PC-3 (cell line): ENCODE results near the gene OR9I1. TPM values are rescaled to one million over a fixed set of nuclear protein-coding genes. Genes with fewer than 3 reads are reported as not detected.

Source experiments
- ATAC-seq: fragments of 200-7000 bp; cut with Tn5 transposase; 2 replicates; pipeline ENCODE4 v1.9.1; 2020; ENCODE audit warnings: mild to moderate bottlenecking, moderate library complexity
- BruUV-seq: library from RNA; stranded (reverse); fragments of 400-500 nt; replicated peaks from 2 replicates; lab custom pipeline; 2021; lab: Mats Ljungman, UMichigan
- CTCF ChIA-PET: fragments of 300-600 bp; sonication (Branson Sonifier 250); formaldehyde crosslinking; loops from one replicate; lab custom pipeline; 2022; ENCODE audit warnings: antibody characterized with exemption; lab: Charles Lee
- POLR2A ChIA-PET: fragments of 300-600 bp; sonication (Branson Sonifier 250); formaldehyde crosslinking; loops from one replicate; lab custom pipeline; 2022; ENCODE audit warnings: antibody characterized with exemption; ENCODE audit not compliant: unreplicated experiment; lab: Charles Lee
- DNase-seq: peaks from one replicate; pipeline ENCODE4 v3.0.0-alpha.2; 2015
- H2AFZ ChIP-seq: fragments of 300-600 bp; sonication (generic); 2 replicates; pipeline ENCODE4 v1.6.0; 2016; ENCODE audit warnings: antibody characterized with exemption, low read length
- H3F3A ChIP-seq: fragments of 300-600 bp; sonication (generic); one replicate; pipeline ENCODE4 v1.6.0; 2017; ENCODE audit warnings: antibody characterized with exemption, low read length, control low read depth, mild to moderate bottlenecking; ENCODE audit not compliant: unreplicated experiment
- H3K27ac ChIP-seq: fragments of 300-600 bp; sonication (generic); 2 replicates; pipeline ENCODE4 v1.5.1; 2016; ENCODE audit warnings: mild to moderate bottlenecking, low read length
- H3K27me3 ChIP-seq: fragments of 300-600 bp; sonication (generic); 2 replicates; pipeline ENCODE4 v1.6.1; 2016; ENCODE audit warnings: low read length, mixed read lengths
- H3K36me3 ChIP-seq: fragments of 300-600 bp; sonication (generic); 2 replicates; pipeline ENCODE4 v1.6.1; 2016; ENCODE audit warnings: low read depth, mixed run types, low read length, mixed read lengths
- H3K4me1 ChIP-seq: fragments of 300-600 bp; sonication (generic); 2 replicates; pipeline ENCODE4 v1.5.1; 2016; ENCODE audit warnings: low read length; ENCODE audit not compliant: insufficient read depth
- H3K4me2 ChIP-seq: fragments of 300-600 bp; sonication (generic); 2 replicates; pipeline ENCODE4 v1.6.0; 2016; ENCODE audit warnings: low read length
- H3K4me3 ChIP-seq: fragments of 300-600 bp; sonication (generic); 2 replicates; pipeline ENCODE4 v1.5.1; 2016; ENCODE audit warnings: mild to moderate bottlenecking, low read length, mixed read lengths
- H3K79me2 ChIP-seq: fragments of 300-600 bp; sonication (generic); 2 replicates; pipeline ENCODE4 v1.6.1; 2017; ENCODE audit warnings: low read length, mixed read lengths
- H3K9ac ChIP-seq: fragments of 300-600 bp; sonication (generic); 2 replicates; pipeline ENCODE4 v1.6.0; 2016; ENCODE audit warnings: mild to moderate bottlenecking, low read length
- H3K9me2 ChIP-seq: fragments of 300-600 bp; sonication (generic); replicated peaks from 2 replicates; pipeline ENCODE4 v1.6.1; 2016; ENCODE audit warnings: mixed run types, low read length, mixed read lengths
- H3K9me3 ChIP-seq: fragments of 300-600 bp; sonication (generic); 2 replicates; pipeline ENCODE4 v1.6.1; 2016; ENCODE audit warnings: low read length, mixed read lengths
- H4K20me1 ChIP-seq: fragments of 300-600 bp; sonication (generic); 2 replicates; pipeline ENCODE4 v1.6.1; 2016; ENCODE audit warnings: low read length, mixed read lengths
- EZH2 ChIP-seq: fragments of 300-600 bp; sonication (generic); IDR thresholded peaks from one replicate; pipeline ENCODE4 v1.6.1; 2017; ENCODE audit warnings: antibody characterized with exemption, mild to moderate bottlenecking, low read length; ENCODE audit not compliant: unreplicated experiment
- EZH2phosphoT487 ChIP-seq: fragments of 300-600 bp; sonication (generic); IDR thresholded peaks from 2 replicates; pipeline ENCODE4 v1.6.1; 2018; ENCODE audit warnings: mild to moderate bottlenecking, antibody characterized with exemption, low read length, borderline replicate concordance
- intact Hi-C: fragments of 100-400 bp; cut with micrococcal nuclease; formaldehyde crosslinking; loops from 2 replicates; pipeline ENCODE4 v1.9.0; 2023
- total RNA-seq: library from RNA; depleted of rRNA; stranded (reverse); fragments of >200 nt; gene quantifications from 2 replicates; pipeline ENCODE4 v1.2.3, GENCODE V29; 2014
- TF ChIP-seq, protein P1 (sequence below): fragments of 300-600 bp; sonication (generic); conservative IDR thresholded peaks from 2 replicates; pipeline ENCODE4 v1.5.1; 2017; ENCODE audit warnings: antibody characterized with exemption, low read depth, mild to moderate bottlenecking, low read length

OR9I1 gene
- total RNA-seq, 1 experiment from 2014 or later: not detected

DNA sequence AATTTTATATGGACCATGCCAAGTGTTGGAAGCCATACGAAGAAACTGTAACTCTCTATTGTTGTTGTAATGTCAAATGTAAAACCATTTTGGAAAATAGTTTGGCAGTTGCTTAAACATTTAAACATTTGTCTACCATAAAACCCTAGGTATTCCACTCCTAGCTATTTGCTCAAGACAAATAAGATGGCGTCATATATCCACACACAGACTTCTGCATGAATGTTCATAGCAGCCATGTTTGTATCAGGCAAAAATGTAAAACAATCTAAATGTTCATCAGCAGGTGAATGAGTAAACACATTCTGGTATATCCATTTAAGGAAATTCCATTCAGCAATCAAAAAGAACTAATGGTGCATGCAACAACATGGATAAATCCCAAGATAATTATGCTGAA lies 27.9 kb downstream of the OR9I1 start:
- Histone ChIP-seq H2AFZ (no peak overlapping the region), H3K27ac (no peak overlapping the region), H3K9me2 (no peaks in the 10 kb centered on the region), H4K20me1 (no peaks in the 10 kb centered on the region), H3K27me3 (peaks cover 23% of the 10 kb centered on the region), H3F3A (no peaks in the 10 kb centered on the region), H3K9ac (no peak overlapping the region), H3K4me2 (no peak overlapping the region), H3K4me1 (no peaks in the 10 kb centered on the region), H3K4me3 (no peak overlapping the region), H3K9me3 (no peaks in the 10 kb centered on the region), H3K36me3 (no peaks in the 10 kb centered on the region), H3K79me2 (no peaks in the 10 kb centered on the region)
- POLR2A ChIA-PET: no interaction called here
- CTCF ChIA-PET: no interaction called here
- BruUV-seq: no TSS peak
- TF ChIP-seq, protein P1, sequence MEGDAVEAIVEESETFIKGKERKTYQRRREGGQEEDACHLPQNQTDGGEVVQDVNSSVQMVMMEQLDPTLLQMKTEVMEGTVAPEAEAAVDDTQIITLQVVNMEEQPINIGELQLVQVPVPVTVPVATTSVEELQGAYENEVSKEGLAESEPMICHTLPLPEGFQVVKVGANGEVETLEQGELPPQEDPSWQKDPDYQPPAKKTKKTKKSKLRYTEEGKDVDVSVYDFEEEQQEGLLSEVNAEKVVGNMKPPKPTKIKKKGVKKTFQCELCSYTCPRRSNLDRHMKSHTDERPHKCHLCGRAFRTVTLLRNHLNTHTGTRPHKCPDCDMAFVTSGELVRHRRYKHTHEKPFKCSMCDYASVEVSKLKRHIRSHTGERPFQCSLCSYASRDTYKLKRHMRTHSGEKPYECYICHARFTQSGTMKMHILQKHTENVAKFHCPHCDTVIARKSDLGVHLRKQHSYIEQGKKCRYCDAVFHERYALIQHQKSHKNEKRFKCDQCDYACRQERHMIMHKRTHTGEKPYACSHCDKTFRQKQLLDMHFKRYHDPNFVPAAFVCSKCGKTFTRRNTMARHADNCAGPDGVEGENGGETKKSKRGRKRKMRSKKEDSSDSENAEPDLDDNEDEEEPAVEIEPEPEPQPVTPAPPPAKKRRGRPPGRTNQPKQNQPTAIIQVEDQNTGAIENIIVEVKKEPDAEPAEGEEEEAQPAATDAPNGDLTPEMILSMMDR: no peak
- TF ChIP-seq EZH2: no peak
- TF ChIP-seq EZH2phosphoT487: no peak
- DNase-seq (no peak), ATAC-seq (no peak)
- intact Hi-C loops: no loop called here

DNA sequence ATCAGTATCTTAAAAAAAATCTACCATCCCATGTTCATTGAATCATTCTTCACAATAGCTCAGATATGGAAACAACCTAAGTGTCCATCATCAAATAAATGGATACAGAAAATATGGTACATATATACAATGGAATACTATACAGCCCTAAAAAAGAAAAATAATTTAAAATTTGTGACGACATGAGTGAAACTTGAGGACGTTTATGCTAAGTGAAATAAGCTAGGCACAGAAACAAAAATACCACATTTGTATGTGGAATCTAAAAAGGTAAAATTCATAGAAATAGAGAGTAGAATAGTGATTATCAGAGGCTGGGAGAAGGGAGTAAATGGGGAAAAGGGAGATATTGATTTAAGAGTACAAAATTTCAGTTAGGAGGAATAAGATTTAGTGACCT lies 38.8 kb downstream of the OR9I1 start:
- no peak overlapping the region for H3K9ac ChIP-seq
- H3K36me3 ChIP-seq: no peaks in the 10 kb centered on the region
- no peaks in the 10 kb centered on the region for H4K20me1 ChIP-seq
- DNase-seq: no peak
- ATAC-seq: no peak
- TF ChIP-seq EZH2 (no peak), EZH2phosphoT487 (no peak)
- TF ChIP-seq, protein P1: no peak
- no peak overlapping the region for H2AFZ ChIP-seq
- H3K27me3 ChIP-seq: peaks cover 15% of the 10 kb centered on the region
- no peak overlapping the region for H3K4me2 ChIP-seq
- BruUV-seq: no TSS peak
- ChIA-PET POLR2A (no interaction called here), CTCF (no interaction called here)
- no peaks in the 10 kb centered on the region for H3K9me2 ChIP-seq
- no peaks in the 10 kb centered on the region for H3F3A ChIP-seq
- H3K4me3 ChIP-seq: no peak overlapping the region
- H3K4me1 ChIP-seq: no peaks in the 10 kb centered on the region
- H3K79me2 ChIP-seq: no peaks in the 10 kb centered on the region
- peaks cover 5% of the 10 kb centered on the region; the same call in 1 of the 2 replicates for H3K9me3 ChIP-seq
- intact Hi-C loops: no loop called here
- H3K27ac ChIP-seq: no peak overlapping the region

DNA sequence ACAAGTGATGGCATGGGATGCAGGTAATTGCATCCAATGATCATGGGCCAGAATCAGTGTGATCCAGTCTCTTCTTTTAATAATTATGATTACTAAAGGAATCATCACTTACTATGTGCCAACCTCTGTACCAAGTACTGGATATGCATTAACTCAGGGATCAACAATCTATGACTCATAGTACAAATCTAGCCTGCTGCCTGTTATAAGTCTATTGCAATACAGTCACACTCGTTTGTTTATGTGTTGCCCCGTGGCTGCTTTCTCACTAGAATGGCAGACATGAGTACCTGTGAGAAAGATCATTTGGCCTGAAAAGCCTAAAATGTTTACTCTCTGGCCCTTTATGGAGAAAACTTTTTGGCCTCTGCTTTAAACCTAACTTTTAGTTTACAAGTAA lies 49.5 kb downstream of the OR9I1 start:
- Histone ChIP-seq H3K27ac (no peak overlapping the region), H3K27me3 (peaks cover 9% of the 10 kb centered on the region; the same call in 1 of the 2 replicates), H4K20me1 (no peaks in the 10 kb centered on the region), H3K9me3 (no peaks in the 10 kb centered on the region), H3K4me3 (no peak overlapping the region), H3F3A (no peaks in the 10 kb centered on the region), H3K36me3 (no peaks in the 10 kb centered on the region), H3K9ac (no peak overlapping the region), H3K9me2 (no peaks in the 10 kb centered on the region; the same call in 1 of the 2 replicates), H3K4me1 (peaks cover 4% of the 10 kb centered on the region; the same call in 1 of the 2 replicates), H2AFZ (no peak overlapping the region), H3K4me2 (no peak overlapping the region), H3K79me2 (no peaks in the 10 kb centered on the region)
- POLR2A ChIA-PET: interaction anchor here (0.7 kb wide), 1 partner anchor 1204 kb away, joined by 3 read pairs; no protein-coding TSS in a partner anchor
- CTCF ChIA-PET: no interaction called here
- DNase-seq (peak; percentile 58), ATAC-seq (peak; percentile 49; the same call in 1 of the 2 replicates)
- TF ChIP-seq EZH2: no peak
- no peak for TF ChIP-seq EZH2phosphoT487
- TF ChIP-seq, protein P1: no peak
- intact Hi-C loops: no loop called here
- BruUV-seq: no TSS peak
